SH-SY5Y (cell line): ENCODE data around the gene RUBCNL.

Experiments used
- GATA2 ChIP-seq: IDR thresholded peaks from 2 replicates; pipeline ENCODE4 v1.6.1; 2011; ENCODE audit warnings: mild to moderate bottlenecking, low read depth, low read length
- GATA3 ChIP-seq: IDR thresholded peaks from 2 replicates; pipeline ENCODE4 v1.6.1; 2011; ENCODE audit warnings: low read depth, mild to moderate bottlenecking, low read length, moderate library complexity

RUBCNL gene

DNA sequence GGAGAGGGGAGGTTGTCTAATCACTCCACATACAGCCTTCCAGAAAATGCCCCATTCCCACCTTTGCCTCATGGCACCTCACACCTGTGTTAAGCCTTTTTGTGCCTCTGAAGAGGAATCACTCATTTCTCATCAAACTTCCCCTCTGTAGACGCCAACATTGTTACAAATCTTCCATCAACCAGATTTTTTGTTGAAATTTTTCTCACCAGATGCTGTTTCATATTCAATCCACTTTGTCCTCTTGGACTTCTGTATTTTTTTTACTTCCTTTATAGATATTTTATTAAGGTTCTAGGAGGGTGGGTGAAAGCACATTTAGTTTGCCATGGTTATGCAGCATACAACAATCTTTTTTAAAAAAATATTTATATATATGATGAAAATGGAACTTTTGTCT, 74.0 kb downstream of the RUBCNL start:
- TF ChIP-seq GATA2 (no peak), GATA3 (no peak)

GRCh38 chr13:46311217-46311616, 75.8 kb downstream of the RUBCNL start:
- TF ChIP-seq GATA3 (no peak), GATA2 (no peak)

DNA sequence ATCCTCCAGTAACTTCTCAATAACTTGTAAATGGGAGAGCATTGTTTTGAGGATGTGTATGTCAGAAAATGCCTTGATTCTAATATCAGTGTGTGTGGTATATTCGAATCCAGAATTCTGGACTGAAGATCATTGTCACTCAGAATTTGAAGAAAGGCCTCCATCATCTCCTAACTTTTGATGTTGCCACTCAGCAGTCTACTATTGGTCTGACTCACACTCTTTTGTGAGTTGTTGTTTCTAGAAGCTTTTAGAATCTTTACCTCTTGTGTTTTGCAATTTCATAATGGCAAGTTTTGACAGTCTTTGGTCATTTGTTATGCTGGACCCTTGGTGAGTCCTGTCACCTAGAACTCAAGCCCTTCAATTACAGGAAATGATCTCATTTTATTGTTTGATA, 77.0 kb downstream of the RUBCNL start:
- no peak for TF ChIP-seq GATA3
- no peak for TF ChIP-seq GATA2

GRCh38 chr13:46307554-46307953, 79.5 kb downstream of the RUBCNL start:
- TF ChIP-seq GATA3, result no peak
- TF ChIP-seq GATA2, result no peak

DNA sequence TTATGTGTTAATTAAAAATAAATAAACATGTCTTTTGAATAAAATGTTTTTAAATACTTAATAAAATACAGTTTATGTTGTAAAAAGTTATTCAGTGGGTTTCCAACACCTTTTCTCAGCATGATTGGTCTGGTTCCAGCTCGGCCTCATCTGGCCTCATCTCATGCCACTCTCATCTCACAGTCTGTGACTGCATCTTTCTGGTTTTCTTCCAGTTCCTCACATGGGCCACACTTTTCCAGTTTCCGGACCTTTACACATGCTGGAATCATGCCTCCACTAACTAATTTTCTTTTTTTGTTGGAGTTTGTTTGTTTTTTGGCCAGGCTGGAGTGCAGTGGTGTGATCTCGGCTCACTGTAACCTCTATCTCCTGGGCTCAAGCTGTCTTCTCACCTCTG, 82.5 kb downstream of the RUBCNL start:
- no peak for TF ChIP-seq GATA2
- no peak for TF ChIP-seq GATA3

DNA sequence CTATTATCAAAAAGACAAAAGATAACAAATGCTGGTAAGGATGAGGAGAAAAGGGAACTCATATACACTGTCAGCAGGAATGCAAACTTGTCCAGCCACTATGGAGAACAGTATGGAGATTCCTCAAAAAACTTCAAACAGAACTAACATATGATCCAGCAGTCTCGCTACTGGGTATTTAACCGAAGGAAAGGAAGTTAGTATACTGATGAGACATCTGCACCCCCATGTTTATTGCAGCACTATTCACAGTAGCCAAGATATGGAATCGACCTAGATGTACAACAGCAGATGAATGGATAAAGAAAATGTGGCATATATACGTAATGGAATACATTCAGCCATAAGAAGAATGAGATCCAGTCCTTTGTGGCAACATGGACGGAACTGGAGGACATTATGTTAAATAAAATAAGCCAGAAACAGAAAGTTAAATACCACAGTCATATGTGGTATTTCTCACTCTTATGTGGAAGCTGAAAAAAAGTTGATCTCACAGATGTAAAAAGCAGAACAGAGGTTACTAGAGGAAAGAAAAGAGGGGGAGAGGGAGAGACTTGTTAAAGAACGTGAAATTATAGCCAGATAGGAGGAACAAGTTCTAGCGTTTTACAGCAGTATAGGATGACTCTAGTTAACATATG, 83.2 kb downstream of the RUBCNL start:
- no peak for TF ChIP-seq GATA3
- TF ChIP-seq GATA2, result no peak

DNA sequence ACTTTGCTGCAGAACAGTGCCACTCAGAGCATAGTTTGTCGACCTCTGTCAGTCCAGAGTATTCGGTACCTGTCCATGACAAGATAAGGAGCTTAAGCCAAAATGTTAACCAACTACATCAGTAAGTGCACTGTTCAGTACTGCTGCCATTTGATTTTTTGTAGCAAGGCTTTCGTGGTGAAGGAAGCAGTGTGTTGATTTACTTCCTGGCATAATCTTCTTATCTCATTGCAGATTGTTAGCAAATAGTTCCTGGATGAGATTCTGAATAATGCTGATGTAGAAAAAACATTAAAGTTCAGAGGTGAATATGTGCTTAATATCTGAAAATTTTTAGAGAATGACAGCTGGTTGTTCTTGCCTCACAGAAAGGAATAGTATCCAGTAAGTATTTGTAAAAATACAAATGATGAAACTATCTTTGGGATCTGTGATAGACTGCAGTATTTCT, 89.7 kb downstream of the RUBCNL start:
- no peak for TF ChIP-seq GATA3
- TF ChIP-seq GATA2, result no peak

- TF ChIP-seq GATA3 (no peak), GATA2 (no peak)
These were observed 90.1 kb downstream of the RUBCNL start for GRCh38 chr13:46296921-46297320.

GRCh38 chr13:46296115-46296822, 90.8 kb downstream of the RUBCNL start:
- TF ChIP-seq GATA3 (no peak), GATA2 (no peak)

- no peak for TF ChIP-seq GATA3
- no peak for TF ChIP-seq GATA2
These were observed 91.4 kb downstream of the RUBCNL start for GRCh38 chr13:46295491-46296114.

GRCh38 chr13:46293436-46293835, 93.6 kb downstream of the RUBCNL start:
- TF ChIP-seq GATA3 (no peak), GATA2 (no peak)
